AG04450 (cell line): ENCODE data around the gene CEBPG. TPM values are rescaled to one million over a fixed set of nuclear protein-coding genes. Genes with fewer than 3 reads are reported as not detected.

Source experiments
- CTCF ChIA-PET: fragments of 300-600, 350-600 bp; formaldehyde crosslinking; extraction: SDS; loops from one replicate; lab custom pipeline; 2022; ENCODE audit warnings: antibody characterized with exemption, inconsistent platforms; lab: Charles Lee
- POLR2A ChIA-PET: fragments of 350-600 bp; formaldehyde crosslinking; extraction: SDS; loops from one replicate; lab custom pipeline; 2021; ENCODE audit warnings: antibody characterized with exemption, inconsistent platforms; lab: Yijun Ruan, JAX
- DNase-seq: peaks from one replicate; pipeline ENCODE4 v3.0.0-alpha.2; 2011; ENCODE audit warnings: low read depth, low spot score
- H3K27ac ChIP-seq: one replicate; pipeline ENCODE4 v1.5.1; 2012; ENCODE audit warnings: low read depth, low read length, control low read depth
- H3K27me3 ChIP-seq: one replicate; pipeline ENCODE4 v1.6.0; 2012; ENCODE audit warnings: low read length; ENCODE audit not compliant: control insufficient read depth, insufficient read depth
- H3K4me3 ChIP-seq: 2 replicates; pipeline ENCODE4 v1.5.1; 2011; ENCODE audit warnings: mild to moderate bottlenecking, low read depth, low read length, control low read depth
- H3K9me3 ChIP-seq: 2 replicates; pipeline ENCODE4 v1.5.1; 2012; ENCODE audit warnings: low read length; ENCODE audit not compliant: control insufficient read depth, insufficient read depth
- CTCF ChIP-seq: IDR thresholded peaks from 2 replicates; pipeline ENCODE4 v1.5.1; 2011; ENCODE audit warnings: low read depth, low read length, control low read depth, inconsistent platforms
- polyA plus RNA-seq: library from polyadenylated mRNA; depleted of rRNA; stranded (reverse); fragments of >200 nt; gene quantifications from 2 replicates; pipeline ENCODE4 v1.2.3, GENCODE V29; 2011

CEBPG gene
- polyA plus RNA-seq, 1 experiment = 31.6 TPM

- Histone ChIP-seq H3K9me3 (no peaks in the 10 kb centered on the region), H3K27ac (no peak overlapping the region), H3K4me3 (no peak overlapping the region), H3K27me3 (peaks cover 30% of the 10 kb centered on the region)
- no peak for TF ChIP-seq CTCF
- ChIA-PET POLR2A (no interaction called here), CTCF (no interaction called here)
- no peak for DNase-seq
These were observed 7.4 kb upstream of the CEBPG start for GRCh38 chr19:33366127-33366526.

- CTCF ChIA-PET = no interaction called here
- POLR2A ChIA-PET = no interaction called here
- no peak for DNase-seq
- no peaks in the 10 kb centered on the region for H3K9me3 ChIP-seq
- no peak overlapping the region for H3K27ac ChIP-seq
- H3K27me3 ChIP-seq = peaks cover 25% of the 10 kb centered on the region
- H3K4me3 ChIP-seq = no peak overlapping the region
- no peak for TF ChIP-seq CTCF
These were observed 6.6 kb upstream of the CEBPG start for GRCh38 chr19:33366897-33367296.

- ChIA-PET POLR2A (no interaction called here), CTCF (interaction anchor here (0.5 to 1.5 kb wide), 4 partner anchors 13 to 185 kb away, joined by 3 to 6 read pairs (median 4); no protein-coding TSS in a partner anchor)
- no peak for DNase-seq
- Histone ChIP-seq H3K27ac (no peak overlapping the region), H3K9me3 (no peaks in the 10 kb centered on the region; the same call in 1 of the 2 replicates), H3K4me3 (no peak overlapping the region), H3K27me3 (peaks cover 21% of the 10 kb centered on the region)
- TF ChIP-seq CTCF = no peak
These were observed 5.2 kb upstream of the CEBPG start for GRCh38 chr19:33368074-33368864.

- POLR2A ChIA-PET = no interaction called here
- Histone ChIP-seq H3K27me3 (peaks cover 5% of the 10 kb centered on the region), H3K9me3 (no peaks in the 10 kb centered on the region; the same call in 1 of the 2 replicates), H3K4me3 (no peak overlapping the region), H3K27ac (no peak overlapping the region)
- no peak for TF ChIP-seq CTCF
- no peak for DNase-seq
- CTCF ChIA-PET = interaction anchor here (0.9 to 1.4 kb wide), 2 partner anchors 68 to 187 kb away, joined by 3 read pairs; partner anchors contain the start of gene CEBPA
These were observed 2.7 kb upstream of the CEBPG start for GRCh38 chr19:33370783-33371182.

GRCh38 chr19:33374236-33374714 lies 766 bp downstream of the CEBPG start:
- ChIA-PET POLR2A (interaction anchor here (0.8 to 1.8 kb wide), 3 partner anchors 20 to 42 kb away, joined by 3 to 6 read pairs (median 4); no protein-coding TSS in a partner anchor), CTCF (interaction anchor here (0.8 to 1.2 kb wide), 2 partner anchors 56 to 139 kb away, joined by 4 to 5 read pairs; no protein-coding TSS in a partner anchor)
- H3K27me3 ChIP-seq = no peaks in the 10 kb centered on the region
- H3K4me3 ChIP-seq = peak overlapping the region; percentile 94
- 0 out of 2 replicates have a peak, but pooled peaks have one; percentile 8 for TF ChIP-seq CTCF
- H3K9me3 ChIP-seq = no peaks in the 10 kb centered on the region; the same call in 1 of the 2 replicates
- H3K27ac ChIP-seq = peak overlapping the region; percentile 73
- no peak for DNase-seq
